22Rv1 (cell line): ENCODE data around the gene ANKRD17.

ENCODE experiments used
- ZFX ChIP-seq: fragments of 450-650 bp; IDR thresholded peaks from 2 replicates; pipeline ENCODE4 v1.6.1; 2017; ENCODE audit warnings: antibody characterized with exemption, borderline replicate concordance
- TF ChIP-seq, protein P1 (sequence below): fragments of 450-650 bp; IDR thresholded peaks from 2 replicates; pipeline ENCODE4 v1.5.1; 2017; ENCODE audit warnings: mild to moderate bottlenecking

DNA sequence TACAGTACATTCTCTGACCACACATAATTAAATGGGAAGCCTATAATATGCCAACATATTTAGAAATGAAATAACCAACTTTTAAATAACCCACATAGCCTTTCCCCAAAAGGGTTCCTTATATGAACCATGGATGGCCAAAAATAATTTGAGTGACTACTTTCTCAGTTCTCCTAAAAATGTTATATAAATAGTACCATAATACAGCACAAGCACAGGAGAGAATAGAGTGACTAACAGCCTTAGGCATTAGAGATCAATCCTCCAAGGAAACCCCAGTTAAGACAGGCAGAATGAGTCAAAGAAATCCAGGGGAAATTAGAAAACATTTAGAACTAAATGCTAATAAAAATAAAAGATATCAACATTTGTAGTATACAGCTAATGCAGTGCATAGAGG, 50.2 kb downstream of the ANKRD17 start:
- TF ChIP-seq, protein P1, sequence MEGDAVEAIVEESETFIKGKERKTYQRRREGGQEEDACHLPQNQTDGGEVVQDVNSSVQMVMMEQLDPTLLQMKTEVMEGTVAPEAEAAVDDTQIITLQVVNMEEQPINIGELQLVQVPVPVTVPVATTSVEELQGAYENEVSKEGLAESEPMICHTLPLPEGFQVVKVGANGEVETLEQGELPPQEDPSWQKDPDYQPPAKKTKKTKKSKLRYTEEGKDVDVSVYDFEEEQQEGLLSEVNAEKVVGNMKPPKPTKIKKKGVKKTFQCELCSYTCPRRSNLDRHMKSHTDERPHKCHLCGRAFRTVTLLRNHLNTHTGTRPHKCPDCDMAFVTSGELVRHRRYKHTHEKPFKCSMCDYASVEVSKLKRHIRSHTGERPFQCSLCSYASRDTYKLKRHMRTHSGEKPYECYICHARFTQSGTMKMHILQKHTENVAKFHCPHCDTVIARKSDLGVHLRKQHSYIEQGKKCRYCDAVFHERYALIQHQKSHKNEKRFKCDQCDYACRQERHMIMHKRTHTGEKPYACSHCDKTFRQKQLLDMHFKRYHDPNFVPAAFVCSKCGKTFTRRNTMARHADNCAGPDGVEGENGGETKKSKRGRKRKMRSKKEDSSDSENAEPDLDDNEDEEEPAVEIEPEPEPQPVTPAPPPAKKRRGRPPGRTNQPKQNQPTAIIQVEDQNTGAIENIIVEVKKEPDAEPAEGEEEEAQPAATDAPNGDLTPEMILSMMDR, result no peak
- no peak for TF ChIP-seq ZFX
